Tibial nerve (tissue), 4 donors: ENCODE results near the gene YARS1.

Experiments
- EP300 ChIP-seq, 2 donors: sonication (generic); formaldehyde crosslinking; IDR thresholded peaks; one replicate each; pipeline ENCODE4 v1.6.1; 2017; ENCODE audit warnings: antibody characterized with exemption in 2 of 2, mild to moderate bottlenecking in 1 of 2
- POLR2A ChIP-seq, 2 donors: fragments of 450-650 bp; IDR thresholded peaks; one replicate each; pipeline ENCODE4 v1.6.1; 2017; ENCODE audit warnings: antibody characterized with exemption in 2 of 2, mild to moderate bottlenecking in 2 of 2, moderate library complexity in 2 of 2
- TF ChIP-seq, protein P1 (sequence below), 5 experiments: fragments of 200-600 bp in 3 of 5; fragments of 450-650 bp in 2 of 5; sonication (generic) in 3 of 5; IDR thresholded peaks; one replicate each; pipeline ENCODE4 v1.5.1; 2016 to 2019; ENCODE audit warnings: antibody characterized with exemption in 5 of 5, mild to moderate bottlenecking in 3 of 5, moderate library complexity in 2 of 5

DNA sequence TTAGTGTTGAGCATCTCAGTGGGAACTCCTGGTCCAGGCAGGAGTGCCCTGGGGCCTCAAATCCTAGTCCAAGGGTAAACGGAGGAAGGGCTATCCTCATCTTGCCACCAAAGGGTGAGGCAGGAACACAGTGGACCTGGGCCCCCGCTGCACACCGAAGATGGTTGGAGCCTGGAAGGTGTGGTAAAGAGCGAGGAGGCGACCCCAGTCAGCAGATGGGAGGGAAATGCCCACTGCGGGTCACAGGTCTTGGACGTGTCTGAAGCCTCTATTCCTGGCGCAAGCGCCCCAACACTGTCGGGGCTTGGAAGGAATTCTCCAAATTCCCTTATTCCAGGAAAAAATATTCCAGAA, 76.1 kb downstream of the YARS1 start:
- TF ChIP-seq, protein P1, sequence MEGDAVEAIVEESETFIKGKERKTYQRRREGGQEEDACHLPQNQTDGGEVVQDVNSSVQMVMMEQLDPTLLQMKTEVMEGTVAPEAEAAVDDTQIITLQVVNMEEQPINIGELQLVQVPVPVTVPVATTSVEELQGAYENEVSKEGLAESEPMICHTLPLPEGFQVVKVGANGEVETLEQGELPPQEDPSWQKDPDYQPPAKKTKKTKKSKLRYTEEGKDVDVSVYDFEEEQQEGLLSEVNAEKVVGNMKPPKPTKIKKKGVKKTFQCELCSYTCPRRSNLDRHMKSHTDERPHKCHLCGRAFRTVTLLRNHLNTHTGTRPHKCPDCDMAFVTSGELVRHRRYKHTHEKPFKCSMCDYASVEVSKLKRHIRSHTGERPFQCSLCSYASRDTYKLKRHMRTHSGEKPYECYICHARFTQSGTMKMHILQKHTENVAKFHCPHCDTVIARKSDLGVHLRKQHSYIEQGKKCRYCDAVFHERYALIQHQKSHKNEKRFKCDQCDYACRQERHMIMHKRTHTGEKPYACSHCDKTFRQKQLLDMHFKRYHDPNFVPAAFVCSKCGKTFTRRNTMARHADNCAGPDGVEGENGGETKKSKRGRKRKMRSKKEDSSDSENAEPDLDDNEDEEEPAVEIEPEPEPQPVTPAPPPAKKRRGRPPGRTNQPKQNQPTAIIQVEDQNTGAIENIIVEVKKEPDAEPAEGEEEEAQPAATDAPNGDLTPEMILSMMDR (IDR thresholded peaks at IDR 0.05), result no peak
- TF ChIP-seq POLR2A (IDR thresholded peaks at IDR 0.05), result no peak
- no peak for TF ChIP-seq EP300 (IDR thresholded peaks at IDR 0.05)
